K562 (cell line): Measurements from ENCODE around the gene NMRK2. TPM values are rescaled to one million over a fixed set of nuclear protein-coding genes. Genes with fewer than 3 reads are reported as not detected.

Source experiments
- AFF4 ChIP-seq: sonication (generic); formaldehyde crosslinking; IDR thresholded peaks from 2 replicates; pipeline ENCODE4 v1.8.0; 2023; ENCODE audit warnings: mild to moderate bottlenecking, missing genetic modification reagents
- ATF7 ChIP-seq: fragments of 450-650 bp; IDR thresholded peaks from 2 replicates; pipeline ENCODE4 v1.7.1; 2014; ENCODE audit warnings: mild to moderate bottlenecking, moderate library complexity
- CBFA2T2 ChIP-seq: fragments of 450-650 bp; conservative IDR thresholded peaks from 2 replicates; pipeline ENCODE4 v1.6.1; 2017; ENCODE audit warnings: mild to moderate bottlenecking
- CREBBP ChIP-seq: IDR thresholded peaks from one replicate; pipeline ENCODE4 v1.6.1; 2012; ENCODE audit warnings: low read depth, mild to moderate bottlenecking, control low read depth, inconsistent platforms, low read length
- GATA2 ChIP-seq: sonication (generic); formaldehyde crosslinking; IDR thresholded peaks from 2 replicates; pipeline ENCODE4 v1.4.0; 2020; ENCODE audit warnings: mild to moderate bottlenecking, missing genetic modification reagents
- HES1 ChIP-seq: fragments of 450-650 bp; IDR thresholded peaks from 2 replicates; pipeline ENCODE4 v1.6.1; 2016; ENCODE audit warnings: low read depth, mild to moderate bottlenecking, moderate library complexity
- HNRNPL ChIP-seq: fragments of 200-400 bp; formaldehyde crosslinking; IDR thresholded peaks from 2 replicates; pipeline ENCODE4 v1.6.1; 2017; ENCODE audit warnings: low read depth, mild to moderate bottlenecking, low read length
- KAT7 ChIP-seq: sonication (generic); formaldehyde crosslinking; IDR thresholded peaks from 2 replicates; pipeline ENCODE4 v1.8.0; 2022; ENCODE audit warnings: missing genetic modification reagents, mild to moderate bottlenecking, borderline replicate concordance
- LARP7 ChIP-seq: fragments of 450-650 bp; IDR thresholded peaks from 2 replicates; pipeline ENCODE4 v1.6.1; 2016
- POLR2A ChIP-seq: fragments of 450-650 bp; conservative IDR thresholded peaks from 2 replicates; pipeline ENCODE4 v1.6.1; 2016
- POLR2B ChIP-seq: fragments of 450-650 bp; IDR thresholded peaks from 2 replicates; pipeline ENCODE4 v1.6.1; 2018; ENCODE audit warnings: low read depth; ENCODE audit not compliant: partially characterized antibody
- RBM22 ChIP-seq: fragments of 200-400 bp; formaldehyde crosslinking; IDR thresholded peaks from 2 replicates; pipeline ENCODE4 v1.6.1; 2018; ENCODE audit warnings: low read length, low read depth; ENCODE audit not compliant: poor library complexity, severe bottlenecking
- RCOR1 ChIP-seq, 2 experiments: IDR thresholded peaks; 2 replicates each; pipeline ENCODE4 v1.6.1; 2012; ENCODE audit warnings: low read depth in 2 of 2, low read length in 2 of 2, borderline replicate concordance in 1 of 2, improper control_type of control experiment in 1 of 2
- RHOXF2B ChIP-seq: fragments of 250-450 bp; sonication (Bioruptor Pico); conservative IDR thresholded peaks from 2 replicates; pipeline ENCODE4 v1.5.1; 2021
- SIN3A ChIP-seq, 2 experiments: fragments of 150-350 bp in 1 of 2; IDR thresholded peaks; 2 replicates each; pipeline ENCODE4 v1.6.1; 2011 to 2016; ENCODE audit warnings: borderline replicate concordance in 2 of 2, low read depth in 2 of 2, low read length in 2 of 2, mild to moderate bottlenecking in 2 of 2, moderate library complexity in 2 of 2; ENCODE audit not compliant: control insufficient read depth in 1 of 2
- SMAD1 ChIP-seq: fragments of 150-350 bp; IDR thresholded peaks from 2 replicates; pipeline ENCODE4 v1.6.1; 2014; ENCODE audit warnings: low read length, low read depth; ENCODE audit not compliant: partially characterized antibody
- SP1 ChIP-seq: sonication (generic); formaldehyde crosslinking; IDR thresholded peaks from 2 replicates; pipeline ENCODE4 v1.8.1; 2022; ENCODE audit warnings: mild to moderate bottlenecking, missing genetic modification reagents
- ZBTB49 ChIP-seq: sonication (generic); formaldehyde crosslinking; IDR thresholded peaks from 2 replicates; pipeline ENCODE4 v1.8.0; 2022; ENCODE audit warnings: missing genetic modification reagents, mild to moderate bottlenecking, borderline replicate concordance
- ZNF197 ChIP-seq: fragments of 200-800 bp; sonication (Bioruptor generic); IDR thresholded peaks from 2 replicates; pipeline ENCODE4 v1.6.1; 2016; ENCODE audit warnings: low read depth, missing genetic modification characterization, missing compliant biosample characterization
- ZNF239 ChIP-seq: fragments of 250-450 bp; sonication (Bioruptor Pico); IDR thresholded peaks from 2 replicates; pipeline ENCODE4 v1.4.0; 2020; ENCODE audit warnings: mild to moderate bottlenecking
- ZNF41 ChIP-seq: fragments of 250-450 bp; sonication (Bioruptor Pico); conservative IDR thresholded peaks from 2 replicates; pipeline ENCODE4 v1.4.0; 2020; ENCODE audit warnings: mild to moderate bottlenecking
- ZNF668 ChIP-seq: fragments of 250-450 bp; sonication (Bioruptor Pico); IDR thresholded peaks from 2 replicates; pipeline ENCODE4 v1.8.0; 2022; ENCODE audit warnings: mild to moderate bottlenecking, inconsistent platforms
- ZSCAN29 ChIP-seq: fragments of 450-650 bp; IDR thresholded peaks from 2 replicates; pipeline ENCODE4 v1.6.1; 2017
- polyA plus RNA-seq, 8 experiments: library from polyadenylated mRNA; depleted of rRNA in 4 of 8; stranded (reverse) in 5 of 8; unstranded in 3 of 8; fragments of >200 nt; fragmentation: Nextera tagmentation in 2 of 8; fragmentation: Illumina TruSeq in 1 of 8; extraction: Ambion mirVana in 2 of 8; extraction: Trizol in 1 of 8; gene quantifications; 2 replicates each; pipeline versions ENCODE4 v1.2.1 to v1.2.3, GENCODE V29; 2011 to 2014; ENCODE audit warnings: inconsistent platforms in 1 of 8, missing spikeins in 1 of 8
- total RNA-seq, 7 experiments: library from RNA; depleted of rRNA in 6 of 7; stranded (reverse); fragments of >200 nt in 6 of 7; fragmentation: Illumina TruSeq in 2 of 7; extraction: Trizol in 2 of 7; gene quantifications; 2 replicates each; pipeline versions ENCODE4 v1.2.1 to v1.2.3, GENCODE V29; 2011 to 2021; ENCODE audit warnings: low replicate concordance in 1 of 7

NMRK2 gene
- total and polyA plus RNA-seq, 9 of the 15 experiments (the other 6 are each of a cell fraction or from before 2014, with no cell fraction given), result not detected

GRCh38 chr19:3977242-3978143 is 44.6 kb downstream of the NMRK2 start (continued):
- peak; percentile 80 for TF ChIP-seq RBM22
- no peak for TF ChIP-seq HNRNPL
- TF ChIP-seq ZSCAN29, result no peak
- TF ChIP-seq ZNF239 (CRISPR knock-in tag), result no peak
- TF ChIP-seq SP1, result no peak
- TF ChIP-seq CBFA2T2, result no peak
- TF ChIP-seq RCOR1 (IDR thresholded peaks at IDR 0.05; ENCODE audit: borderline replicate concordance in 1 of 2, low read depth in 2 of 2, low read length in 2 of 2), result no peak
- no peak for TF ChIP-seq RHOXF2B
- TF ChIP-seq ZBTB49 (CRISPR knock-in tag), result no peak
- no peak for TF ChIP-seq CREBBP
- TF ChIP-seq KAT7 (CRISPR knock-in tag), result peak; percentile 10; the same call in 1 of the 2 replicates
- no peak for TF ChIP-seq ZNF41
- no peak for TF ChIP-seq ZNF197 (CRISPR knock-in tag)
- no peak for TF ChIP-seq ATF7
- TF ChIP-seq GATA2 (CRISPR knock-in tag), result no peak
- TF ChIP-seq POLR2A, result peak; percentile 36
- TF ChIP-seq POLR2B, result peak; percentile 37
- peak in 1 of 2 experiments; percentile 45; a peak in 1 of 4 replicates for TF ChIP-seq SIN3A (IDR thresholded peaks at IDR 0.05; ENCODE audit: borderline replicate concordance in 2 of 2, control insufficient read depth in 1 of 2, low read depth in 2 of 2, low read length in 2 of 2)
- no peak for TF ChIP-seq HES1
- 0 out of 2 replicates have a peak, but pooled peaks have one; percentile 22 for TF ChIP-seq AFF4 (CRISPR knock-in tag)
- no peak for TF ChIP-seq ZNF668 (CRISPR knock-in tag)
- TF ChIP-seq SMAD1, result no peak
- no peak for TF ChIP-seq LARP7
